ENCODE results near the gene APLP2. TPM values are rescaled to one million over a fixed set of nuclear protein-coding genes. Genes with fewer than 3 reads are reported as not detected.
"Not testable (repeated sequence)": the region's sequence is repeated elsewhere in the genome, so short reads cannot be mapped to it uniquely, and the experiment has no call there.

APLP2 gene
- total and polyA plus RNA-seq, 10 donors = 47.4 to 248 (median 181) TPM

GRCh38 chr11:130087294-130087926 lies 17.7 kb downstream of the APLP2 start:
- H3K4me1 ChIP-seq = peaks cover 12 to 54% (median 23%) of the 10 kb centered on the region in 6 donors
- H3K9me3 ChIP-seq = no peaks in the 10 kb centered on the region
- no peak for DNase-seq
- intact Hi-C loops (cut with DNase I; ENCODE audit: low total_unique reads) = no loop called here
- TF ChIP-seq, protein P1, sequence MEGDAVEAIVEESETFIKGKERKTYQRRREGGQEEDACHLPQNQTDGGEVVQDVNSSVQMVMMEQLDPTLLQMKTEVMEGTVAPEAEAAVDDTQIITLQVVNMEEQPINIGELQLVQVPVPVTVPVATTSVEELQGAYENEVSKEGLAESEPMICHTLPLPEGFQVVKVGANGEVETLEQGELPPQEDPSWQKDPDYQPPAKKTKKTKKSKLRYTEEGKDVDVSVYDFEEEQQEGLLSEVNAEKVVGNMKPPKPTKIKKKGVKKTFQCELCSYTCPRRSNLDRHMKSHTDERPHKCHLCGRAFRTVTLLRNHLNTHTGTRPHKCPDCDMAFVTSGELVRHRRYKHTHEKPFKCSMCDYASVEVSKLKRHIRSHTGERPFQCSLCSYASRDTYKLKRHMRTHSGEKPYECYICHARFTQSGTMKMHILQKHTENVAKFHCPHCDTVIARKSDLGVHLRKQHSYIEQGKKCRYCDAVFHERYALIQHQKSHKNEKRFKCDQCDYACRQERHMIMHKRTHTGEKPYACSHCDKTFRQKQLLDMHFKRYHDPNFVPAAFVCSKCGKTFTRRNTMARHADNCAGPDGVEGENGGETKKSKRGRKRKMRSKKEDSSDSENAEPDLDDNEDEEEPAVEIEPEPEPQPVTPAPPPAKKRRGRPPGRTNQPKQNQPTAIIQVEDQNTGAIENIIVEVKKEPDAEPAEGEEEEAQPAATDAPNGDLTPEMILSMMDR (IDR thresholded peaks at IDR 0.05 in 8 of 11, conservative IDR thresholded peaks at IDR 0.05 in 3 of 11) = no peak
- TF ChIP-seq POLR2A (IDR thresholded peaks at IDR 0.05) (no peak), POLR2AphosphoS5 (IDR thresholded peaks at IDR 0.05) (no peak)
- H3K4me3 ChIP-seq = no peak overlapping the region
- H3K27me3 ChIP-seq (replicated peaks in 1 of 7) = no peaks in the 10 kb centered on the region
- 53 to 67% (median 55%) methylated on average over 7 of the region's 7 CpGs for WGBS, 5 donors
- no peak overlapping the region for H3K27ac ChIP-seq
- H3K36me3 ChIP-seq = peaks cover 0 to 3% (median 0%) of the 10 kb centered on the region in 6 donors

DNA sequence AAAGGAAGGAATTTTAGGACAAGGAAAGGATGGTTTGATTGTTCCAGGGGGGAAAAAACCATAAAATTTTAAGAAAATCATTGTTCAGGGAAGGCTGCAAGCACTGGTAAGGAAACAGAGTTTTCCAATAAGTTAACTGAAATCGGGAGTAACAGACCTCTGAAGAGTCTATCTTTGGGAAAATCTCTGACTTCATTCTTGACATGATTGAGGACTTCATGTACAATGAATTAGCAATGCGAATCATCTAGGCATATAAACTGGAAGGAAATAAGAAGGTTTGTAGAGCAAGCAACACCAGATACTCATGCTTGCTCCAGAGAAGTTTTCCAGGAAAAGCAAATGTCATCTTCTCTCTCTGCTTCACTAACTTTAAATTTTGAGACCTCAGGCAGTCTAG lies 18.5 kb downstream of the APLP2 start:
- Histone ChIP-seq H3K9me3 (no peaks in the 10 kb centered on the region), H3K4me1 (peaks cover 12 to 57% (median 23%) of the 10 kb centered on the region in 6 donors), H3K4me3 (no peak overlapping the region), H3K27ac (no peak overlapping the region), H3K27me3 (replicated peaks in 1 of 7) (no peaks in the 10 kb centered on the region), H3K36me3 (no peaks in the 10 kb centered on the region)
- intact Hi-C loops (cut with DNase I; ENCODE audit: low total_unique reads) = no loop called here
- no peak for TF ChIP-seq POLR2A (IDR thresholded peaks at IDR 0.05)
- TF ChIP-seq POLR2AphosphoS5 (IDR thresholded peaks at IDR 0.05) = no peak
- TF ChIP-seq, protein P1 (IDR thresholded peaks at IDR 0.05 in 8 of 11, conservative IDR thresholded peaks at IDR 0.05 in 3 of 11) = no peak
- DNase-seq = no peak
- WGBS, 5 donors = 76 to 88% (median 82%) methylated on average over 2 of the region's 2 CpGs

- H3K27ac ChIP-seq = no peak overlapping the region
- no peak for DNase-seq
- TF ChIP-seq, protein P1 (IDR thresholded peaks at IDR 0.05 in 8 of 11, conservative IDR thresholded peaks at IDR 0.05 in 3 of 11) = no peak
- TF ChIP-seq POLR2AphosphoS5 (IDR thresholded peaks at IDR 0.05) = no peak
- TF ChIP-seq POLR2A (IDR thresholded peaks at IDR 0.05) = no peak
These were observed 19.4 kb downstream of the APLP2 start for GRCh38 chr11:130088919-130089673.

GRCh38 chr11:130089674-130090073 lies 20.0 kb downstream of the APLP2 start:
- Histone ChIP-seq H3K4me1 (peaks cover 12 to 62% (median 29%) of the 10 kb centered on the region in 6 donors), H3K27me3 (replicated peaks in 1 of 7) (no peaks in the 10 kb centered on the region), H3K27ac (no peak overlapping the region), H3K9me3 (no peaks in the 10 kb centered on the region), H3K4me3 (no peak overlapping the region), H3K36me3 (no peaks in the 10 kb centered on the region)
- intact Hi-C loops (cut with DNase I; ENCODE audit: low total_unique reads) = no loop called here
- DNase-seq = no peak
- TF ChIP-seq, protein P1 (IDR thresholded peaks at IDR 0.05 in 8 of 11, conservative IDR thresholded peaks at IDR 0.05 in 3 of 11) = no peak
- TF ChIP-seq POLR2A (IDR thresholded peaks at IDR 0.05) = no peak
- 96 to 100% (median 97%) methylated on average over 5 of the region's 5 CpGs for WGBS, 5 donors

More at GRCh38 chr11:130088919-130089673, 19.4 kb downstream of the APLP2 start:
- Histone ChIP-seq H3K27me3 (replicated peaks in 1 of 7) (no peaks in the 10 kb centered on the region), H3K36me3 (no peaks in the 10 kb centered on the region), H3K4me1 (peaks cover 12 to 57% (median 23%) of the 10 kb centered on the region in 6 donors), H3K9me3 (no peaks in the 10 kb centered on the region), H3K4me3 (no peak overlapping the region)
- 88 to 96% (median 93%) methylated on average over 9 of the region's 9 CpGs for WGBS, 5 donors
- intact Hi-C loops (cut with DNase I; ENCODE audit: low total_unique reads) = no loop called here

GRCh38 chr11:130090517-130090916 lies 20.8 kb downstream of the APLP2 start:
- peaks cover 12 to 62% (median 37%) of the 10 kb centered on the region in 6 donors for H3K4me1 ChIP-seq
- H3K27me3 ChIP-seq (replicated peaks in 1 of 7); H3K36me3 ChIP-seq; H3K4me3 ChIP-seq; intact Hi-C loops (cut with DNase I; ENCODE audit: low total_unique reads); DNase-seq; H3K27ac ChIP-seq; H3K9me3 ChIP-seq: not testable (repeated sequence)
- WGBS, 5 donors = 76 to 94% (median 79%) methylated on average over 6 to 16 of the region's 16 CpGs

DNA sequence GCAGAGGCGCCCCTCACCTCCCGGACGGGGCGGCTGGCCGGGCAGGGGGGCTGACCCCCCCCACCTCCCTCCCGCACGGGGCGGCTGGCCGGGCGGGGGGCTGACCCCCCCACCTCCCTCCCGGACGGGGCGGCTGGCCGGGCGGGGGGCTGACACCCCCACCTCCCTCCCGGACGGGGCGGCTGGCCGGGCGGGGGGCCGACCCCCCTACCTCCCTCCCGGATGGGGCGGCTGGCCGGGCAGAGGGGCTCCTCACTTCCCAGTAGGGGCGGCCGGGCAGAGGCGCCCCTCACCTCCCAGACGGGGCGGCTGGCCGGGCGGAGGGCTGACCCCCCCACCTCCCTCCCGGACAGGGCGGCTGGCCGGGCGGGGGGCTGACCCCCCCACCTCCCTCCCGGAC lies 21.5 kb downstream of the APLP2 start:
- 96 to 99% (median 99%) methylated on average over 9 to 27 of the region's 36 CpGs; no CpG with 5 or more reads in 2 of the 5 donors for WGBS, 5 donors
- H3K4me3 ChIP-seq; H3K27ac ChIP-seq; DNase-seq; H3K9me3 ChIP-seq; H3K36me3 ChIP-seq; intact Hi-C loops (cut with DNase I; ENCODE audit: low total_unique reads); H3K27me3 ChIP-seq (replicated peaks in 1 of 7): not testable (repeated sequence)
- H3K4me1 ChIP-seq = peaks cover 12 to 62% (median 40%) of the 10 kb centered on the region in 6 donors
